BJ (cell line): ENCODE results near the gene CDH23. TPM values are rescaled to one million over a fixed set of nuclear protein-coding genes. Genes with fewer than 3 reads are reported as not detected.
A peak's percentile ranks its signal among the peaks of the same experiment; 100 is the strongest.

Experiments used
- CTCF ChIA-PET: fragments of 350-600 bp; formaldehyde crosslinking; extraction: SDS; loops from one replicate; lab custom pipeline; 2021; ENCODE audit warnings: antibody characterized with exemption, inconsistent platforms; lab: Yijun Ruan, JAX
- POLR2A ChIA-PET: fragments of 300-600 bp; sonication (Branson Sonifier 250); formaldehyde crosslinking; extraction: SDS; loops from one replicate; lab custom pipeline; 2021; ENCODE audit warnings: antibody characterized with exemption; lab: Charles Lee
- DNase-seq: peaks from one replicate; pipeline ENCODE4 v3.0.0-alpha.2; 2011; ENCODE audit warnings: low read depth
- H3K27me3 ChIP-seq: 2 replicates; pipeline ENCODE4 v1.6.0; 2011; ENCODE audit warnings: low read length; ENCODE audit not compliant: control insufficient read depth, insufficient read depth
- H3K36me3 ChIP-seq: 2 replicates; pipeline ENCODE4 v1.5.1; 2011; ENCODE audit warnings: low read length; ENCODE audit not compliant: control insufficient read depth, insufficient read depth
- H3K4me3 ChIP-seq: 2 replicates; pipeline ENCODE4 v1.5.1; 2011; ENCODE audit warnings: low read depth, mild to moderate bottlenecking, control low read depth, low read length
- polyA plus RNA-seq: library from polyadenylated mRNA; depleted of rRNA; stranded (reverse); fragments of >200 nt; gene quantifications from 2 replicates; pipeline ENCODE4 v1.2.3, GENCODE V29; 2011
- TF ChIP-seq, protein P1 (sequence below): IDR thresholded peaks from 2 replicates; pipeline ENCODE4 v1.5.1; 2011; ENCODE audit warnings: low read depth, mild to moderate bottlenecking, control low read depth, inconsistent platforms, low read length, moderate library complexity; ENCODE audit not compliant: insufficient read depth

CDH23 gene
- polyA plus RNA-seq, 1 experiment = 0.05 TPM

DNA sequence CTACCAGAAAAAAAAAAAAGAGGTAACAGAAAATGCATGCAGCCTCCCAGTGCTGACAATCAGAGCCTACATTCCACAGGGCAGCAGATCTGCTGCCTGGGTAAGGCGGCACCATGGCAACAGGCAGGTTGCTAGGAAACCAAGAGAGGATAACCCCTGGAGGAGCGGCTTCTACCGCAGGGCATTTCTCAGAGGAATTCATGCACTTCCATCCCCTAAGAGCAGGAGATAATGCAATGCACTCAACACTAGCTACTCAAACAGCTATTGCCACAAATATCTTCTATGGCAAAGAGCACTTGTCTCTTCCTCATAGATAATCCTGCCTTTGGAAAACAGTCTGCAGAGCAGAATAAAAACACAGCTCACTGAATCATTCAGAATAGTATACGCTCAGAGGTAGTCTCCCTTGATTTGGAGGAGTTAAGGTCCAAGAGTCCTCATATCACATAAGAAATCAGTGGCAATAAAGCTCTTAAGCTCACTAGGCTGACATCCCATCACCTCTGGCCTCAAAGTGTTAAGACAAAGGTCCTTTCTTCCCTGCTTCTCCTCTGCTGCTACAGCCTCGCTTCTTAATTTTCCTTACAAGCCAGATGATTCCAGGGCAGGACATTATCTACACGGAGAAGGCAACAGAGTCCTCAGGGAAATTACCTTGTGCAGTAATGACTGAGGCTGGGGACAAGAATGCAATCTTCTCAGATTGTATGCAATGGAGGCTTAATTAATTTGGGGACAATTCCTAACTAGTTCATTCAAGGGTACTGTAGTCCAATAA is 443.6 kb downstream of the CDH23 start:
- H3K4me3 ChIP-seq = no peak overlapping the region
- ChIA-PET POLR2A (interaction anchor here (0.6 to 1.1 kb wide), 4 partner anchors 9 to 28 kb away, joined by 3 to 4 read pairs (median 4); partner anchors contain the start of gene PSAP), CTCF (interaction anchor here (1.3 kb wide), 1 partner anchor 56 kb away, joined by 4 read pairs; no protein-coding TSS in a partner anchor)
- TF ChIP-seq, protein P1, sequence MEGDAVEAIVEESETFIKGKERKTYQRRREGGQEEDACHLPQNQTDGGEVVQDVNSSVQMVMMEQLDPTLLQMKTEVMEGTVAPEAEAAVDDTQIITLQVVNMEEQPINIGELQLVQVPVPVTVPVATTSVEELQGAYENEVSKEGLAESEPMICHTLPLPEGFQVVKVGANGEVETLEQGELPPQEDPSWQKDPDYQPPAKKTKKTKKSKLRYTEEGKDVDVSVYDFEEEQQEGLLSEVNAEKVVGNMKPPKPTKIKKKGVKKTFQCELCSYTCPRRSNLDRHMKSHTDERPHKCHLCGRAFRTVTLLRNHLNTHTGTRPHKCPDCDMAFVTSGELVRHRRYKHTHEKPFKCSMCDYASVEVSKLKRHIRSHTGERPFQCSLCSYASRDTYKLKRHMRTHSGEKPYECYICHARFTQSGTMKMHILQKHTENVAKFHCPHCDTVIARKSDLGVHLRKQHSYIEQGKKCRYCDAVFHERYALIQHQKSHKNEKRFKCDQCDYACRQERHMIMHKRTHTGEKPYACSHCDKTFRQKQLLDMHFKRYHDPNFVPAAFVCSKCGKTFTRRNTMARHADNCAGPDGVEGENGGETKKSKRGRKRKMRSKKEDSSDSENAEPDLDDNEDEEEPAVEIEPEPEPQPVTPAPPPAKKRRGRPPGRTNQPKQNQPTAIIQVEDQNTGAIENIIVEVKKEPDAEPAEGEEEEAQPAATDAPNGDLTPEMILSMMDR = no peak
- H3K27me3 ChIP-seq = no peaks in the 10 kb centered on the region
- DNase-seq = peak; percentile 89
- H3K36me3 ChIP-seq = peaks cover 2% of the 10 kb centered on the region

DNA sequence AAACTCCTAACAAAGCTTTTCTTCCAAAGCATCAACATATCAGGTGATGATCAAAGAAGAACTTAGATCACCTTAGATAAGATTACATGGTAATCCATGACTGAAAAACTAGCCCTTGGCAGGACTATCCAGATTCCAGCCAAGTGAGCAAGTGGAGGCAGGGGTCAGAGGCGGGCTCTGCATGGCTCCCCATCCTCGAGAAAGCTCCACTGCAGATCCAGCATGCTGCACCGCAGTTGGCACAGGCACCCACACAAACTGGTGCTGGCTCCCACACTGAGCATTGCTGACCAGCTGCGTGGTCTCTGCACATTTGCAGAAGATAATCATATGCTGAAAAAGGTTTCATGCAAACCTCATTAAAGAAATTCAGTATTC is 444.2 kb downstream of the CDH23 start:
- H3K4me3 ChIP-seq = no peak overlapping the region
- peaks cover 2% of the 10 kb centered on the region for H3K36me3 ChIP-seq
- ChIA-PET CTCF (interaction anchor here (1.3 kb wide), 1 partner anchor 55 kb away, joined by 4 read pairs; no protein-coding TSS in a partner anchor), POLR2A (no interaction called here)
- no peak for DNase-seq
- TF ChIP-seq, protein P1 = no peak
- H3K27me3 ChIP-seq = no peaks in the 10 kb centered on the region

DNA sequence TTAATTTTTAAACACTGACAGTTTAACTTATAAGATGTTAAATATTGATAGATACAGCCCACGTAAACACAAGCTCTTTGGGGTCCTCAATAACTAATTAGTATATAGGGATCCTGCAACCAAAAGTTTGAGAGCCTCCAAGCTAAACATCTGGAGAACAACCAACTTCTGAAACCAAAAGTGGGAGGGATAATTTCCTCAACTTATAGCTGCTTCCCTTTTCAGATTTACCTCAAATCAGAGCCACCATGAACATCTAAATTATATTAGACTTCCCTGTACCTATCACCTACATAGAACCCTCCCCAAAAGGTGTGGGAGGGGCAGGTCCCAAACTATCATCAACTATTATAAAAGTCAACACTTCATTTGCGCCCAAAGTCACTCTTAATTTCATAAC is 445.7 kb downstream of the CDH23 start:
- no peak for DNase-seq
- ChIA-PET CTCF (interaction anchor here (0.6 kb wide), 2 partner anchors 124 to 1236 kb away, joined by 3 to 4 read pairs; no protein-coding TSS in a partner anchor), POLR2A (no interaction called here)
- TF ChIP-seq, protein P1 = no peak
- H3K27me3 ChIP-seq = no peaks in the 10 kb centered on the region
- H3K4me3 ChIP-seq = no peak overlapping the region
- H3K36me3 ChIP-seq = peaks cover 2% of the 10 kb centered on the region

DNA sequence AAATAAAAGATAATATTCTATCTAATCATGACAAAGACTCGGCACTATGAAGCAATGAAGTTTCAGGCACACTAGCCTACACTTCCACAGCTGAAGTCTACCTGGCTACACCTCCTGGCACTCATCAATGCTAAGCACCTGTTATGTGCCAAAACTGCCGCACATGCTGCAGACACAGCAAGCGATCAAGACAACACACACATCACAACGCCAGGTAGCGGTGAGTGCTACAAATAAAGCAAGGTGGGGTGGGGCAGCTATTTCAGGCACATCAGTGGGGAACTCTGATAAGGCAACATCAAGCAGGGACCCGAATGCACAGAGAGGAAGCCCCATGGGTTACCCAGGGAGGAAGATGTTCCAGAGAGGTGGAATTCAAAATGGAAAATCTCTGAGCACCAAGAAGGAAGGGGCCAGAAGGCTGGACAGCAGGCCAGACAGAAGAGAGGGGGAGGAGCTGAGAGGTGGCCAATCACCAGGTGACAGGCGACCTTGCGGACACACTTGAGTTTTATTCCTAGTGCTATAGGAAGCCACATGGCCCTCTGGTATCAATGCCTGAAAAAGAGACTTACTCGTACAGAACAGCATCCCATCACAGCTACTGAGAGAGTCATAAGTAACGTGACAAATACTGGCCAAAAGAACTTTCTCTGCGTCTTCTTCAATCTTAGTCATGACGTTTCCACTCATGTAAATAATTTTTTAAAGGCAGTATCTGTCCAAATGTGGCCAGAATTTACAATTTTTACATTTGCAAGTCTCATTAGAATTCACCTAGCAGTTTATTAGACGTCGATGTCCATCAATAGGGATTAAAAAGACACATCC is 446.4 kb downstream of the CDH23 start:
- peaks cover 2% of the 10 kb centered on the region; the same call in 1 of the 2 replicates for H3K36me3 ChIP-seq

More for the DNA sequence above, 446.4 kb downstream of the CDH23 start:
- DNase-seq = no peak
- no peak overlapping the region for H3K4me3 ChIP-seq
- TF ChIP-seq, protein P1 = no peak
- H3K27me3 ChIP-seq = no peaks in the 10 kb centered on the region
- CTCF ChIA-PET = interaction anchor here (1.7 kb wide), 1 partner anchor 53 kb away, joined by 4 read pairs; no protein-coding TSS in a partner anchor
- POLR2A ChIA-PET = no interaction called here
